OCI-LY3 (cell line): ENCODE data around the gene NXPH4.

Experiments
- EZH2phosphoT487 ChIP-seq: fragments of 200-600 bp; shearing (Covaris generic); IDR thresholded peaks from 2 replicates; pipeline ENCODE4 v1.6.1; 2018; ENCODE audit warnings: antibody characterized with exemption, mixed run types, low read depth
- TF ChIP-seq, protein P1 (sequence below): fragments of 200-600, 300-600 bp; sonication (generic); IDR thresholded peaks from 2 replicates; pipeline ENCODE4 v1.5.1; 2014; ENCODE audit warnings: antibody characterized with exemption, low read length, low read depth

DNA sequence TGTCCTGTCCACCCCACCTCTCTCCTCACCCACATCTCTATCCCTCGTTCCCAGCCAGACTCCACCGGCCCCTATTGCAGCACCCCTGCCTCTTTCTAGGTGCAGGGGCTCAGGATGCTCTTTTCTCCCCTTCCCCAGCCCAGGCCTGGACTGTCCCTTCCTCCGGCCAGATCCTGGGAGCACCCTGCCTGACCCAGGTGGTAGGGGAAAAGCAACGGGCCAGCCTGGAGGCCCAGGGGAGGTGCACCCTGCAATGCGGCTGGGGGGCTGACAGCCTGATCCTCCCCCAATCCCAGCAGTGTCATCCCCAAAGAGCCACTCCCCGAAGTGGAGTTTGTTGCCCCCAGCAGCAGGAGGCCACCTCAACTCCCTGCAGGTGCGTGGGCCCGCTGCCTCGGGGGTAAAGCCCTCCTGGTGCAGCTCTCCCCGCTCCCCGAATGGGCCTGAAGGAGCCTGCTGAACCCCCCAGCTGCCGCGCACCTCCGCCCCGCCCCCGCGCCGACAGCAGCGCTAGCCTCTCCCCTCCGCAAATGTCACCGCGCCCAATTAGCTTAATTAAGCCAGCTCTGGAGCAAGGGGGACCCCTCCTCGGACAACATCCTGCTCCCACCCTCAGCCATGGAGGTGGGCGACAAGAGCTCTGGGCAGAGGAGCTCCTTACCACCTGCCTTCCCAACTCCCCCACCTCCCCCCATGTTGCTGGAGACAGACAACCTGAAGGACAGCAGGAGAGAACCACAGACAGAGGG is 4.7 kb downstream of the NXPH4 start:
- TF ChIP-seq, protein P1, sequence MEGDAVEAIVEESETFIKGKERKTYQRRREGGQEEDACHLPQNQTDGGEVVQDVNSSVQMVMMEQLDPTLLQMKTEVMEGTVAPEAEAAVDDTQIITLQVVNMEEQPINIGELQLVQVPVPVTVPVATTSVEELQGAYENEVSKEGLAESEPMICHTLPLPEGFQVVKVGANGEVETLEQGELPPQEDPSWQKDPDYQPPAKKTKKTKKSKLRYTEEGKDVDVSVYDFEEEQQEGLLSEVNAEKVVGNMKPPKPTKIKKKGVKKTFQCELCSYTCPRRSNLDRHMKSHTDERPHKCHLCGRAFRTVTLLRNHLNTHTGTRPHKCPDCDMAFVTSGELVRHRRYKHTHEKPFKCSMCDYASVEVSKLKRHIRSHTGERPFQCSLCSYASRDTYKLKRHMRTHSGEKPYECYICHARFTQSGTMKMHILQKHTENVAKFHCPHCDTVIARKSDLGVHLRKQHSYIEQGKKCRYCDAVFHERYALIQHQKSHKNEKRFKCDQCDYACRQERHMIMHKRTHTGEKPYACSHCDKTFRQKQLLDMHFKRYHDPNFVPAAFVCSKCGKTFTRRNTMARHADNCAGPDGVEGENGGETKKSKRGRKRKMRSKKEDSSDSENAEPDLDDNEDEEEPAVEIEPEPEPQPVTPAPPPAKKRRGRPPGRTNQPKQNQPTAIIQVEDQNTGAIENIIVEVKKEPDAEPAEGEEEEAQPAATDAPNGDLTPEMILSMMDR = no peak
- TF ChIP-seq EZH2phosphoT487 = no peak
